Mammary epithelial cell (primary cell): ENCODE measurements around the gene NTN5.
"Not testable (repeated sequence)": the region's sequence is repeated elsewhere in the genome, so short reads cannot be mapped to it uniquely, and the experiment has no call there.

Experiments used
- CTCF ChIP-seq, 2 donors: IDR thresholded peaks in 1 of 2; conservative IDR thresholded peaks in 1 of 2; 2 replicates each; pipeline ENCODE4 v1.5.1; 2011 to 2012; ENCODE audit warnings: inconsistent platforms in 2 of 2, low read length in 2 of 2, mild to moderate bottlenecking in 2 of 2, control low read depth in 1 of 2, low read depth in 1 of 2; ENCODE audit not compliant: insufficient read depth in 1 of 2; ENCODE audit errors: extremely low read depth in 1 of 2
- EZH2 ChIP-seq: IDR thresholded peaks from 2 replicates; pipeline ENCODE4 v1.6.1; 2012; ENCODE audit warnings: low read length, inconsistent platforms, borderline replicate concordance

GRCh38 chr19:48680006-48680405 lies 7.2 kb upstream of the NTN5 start:
- not testable (repeated sequence) for TF ChIP-seq CTCF (conservative IDR thresholded peaks at IDR 0.05 in 1 of 2, IDR thresholded peaks at IDR 0.05 in 1 of 2; ENCODE audit: extremely low read depth in 1 of 2, insufficient read depth in 1 of 2, low read depth in 1 of 2, low read length in 2 of 2); EZH2
